Neural cell (in vitro differentiated cells): ENCODE data around the gene KCND2. TPM values are rescaled to one million over a fixed set of nuclear protein-coding genes. Genes with fewer than 3 reads are reported as not detected.

Experiments
- H2AFZ ChIP-seq: fragments of 200-600, 300-800 bp; sonication (generic), shearing (Covaris generic); 2 replicates; pipeline ENCODE4 v1.6.0; 2014; ENCODE audit warnings: low read depth, mild to moderate bottlenecking, antibody characterized with exemption, low read length, moderate library complexity
- H3F3A ChIP-seq: fragments of 200-600 bp; shearing (Covaris generic); 2 replicates; pipeline ENCODE4 v1.6.1; 2016; ENCODE audit warnings: mild to moderate bottlenecking, moderate library complexity, mixed read lengths, antibody characterized with exemption, low read length; ENCODE audit not compliant: insufficient read depth, poor library complexity, severe bottlenecking
- H3K27ac ChIP-seq: fragments of 200-600, 300-800 bp; sonication (generic), shearing (Covaris generic); 2 replicates; pipeline ENCODE4 v1.5.1; 2014; ENCODE audit warnings: mild to moderate bottlenecking, low read length, moderate library complexity
- H3K27me3 ChIP-seq: fragments of 300-800, 200-600 bp; sonication (generic), shearing (Covaris generic); 2 replicates; pipeline ENCODE4 v1.6.0; 2014; ENCODE audit warnings: mild to moderate bottlenecking, low read depth, low read length, moderate library complexity; ENCODE audit not compliant: insufficient read depth
- H3K36me3 ChIP-seq: fragments of 300-800, 200-600 bp; sonication (generic), shearing (Covaris generic); 2 replicates; pipeline ENCODE4 v1.5.1; 2014; ENCODE audit warnings: mild to moderate bottlenecking, antibody characterized with exemption, low read length, moderate library complexity; ENCODE audit not compliant: insufficient read depth
- H3K4me2 ChIP-seq: fragments of 300-800, 200-600 bp; sonication (generic), shearing (Covaris generic); 2 replicates; pipeline ENCODE4 v1.6.0; 2014; ENCODE audit warnings: mild to moderate bottlenecking, low read length
- H3K4me3 ChIP-seq: fragments of 300-800, 200-600 bp; sonication (generic), shearing (Covaris generic); 2 replicates; pipeline ENCODE4 v1.5.1; 2014; ENCODE audit warnings: mild to moderate bottlenecking, low read length, moderate library complexity
- H3K79me2 ChIP-seq: fragments of 200-600 bp; shearing (Covaris generic); replicated peaks from 2 replicates; pipeline ENCODE4 v1.6.0; 2014; ENCODE audit warnings: mild to moderate bottlenecking, low read length, moderate library complexity; ENCODE audit not compliant: insufficient read depth
- H3K9ac ChIP-seq: fragments of 300-800, 200-600 bp; sonication (generic), shearing (Covaris generic); 2 replicates; pipeline ENCODE4 v1.6.1; 2016; ENCODE audit warnings: mild to moderate bottlenecking, low read length, mixed read lengths
- H3K9me2 ChIP-seq: fragments of 200-600 bp; shearing (Covaris generic); 2 replicates; pipeline ENCODE4 v1.6.1; 2016; ENCODE audit warnings: mild to moderate bottlenecking, low read length, mixed read lengths; ENCODE audit not compliant: insufficient read depth
- H3K9me3 ChIP-seq: fragments of 200-600, 300-800 bp; sonication (generic), shearing (Covaris generic); 2 replicates; pipeline ENCODE4 v1.6.1; 2016; ENCODE audit warnings: mild to moderate bottlenecking, mixed run types, low read length, moderate library complexity, mixed read lengths
- H4K20me1 ChIP-seq: fragments of 200-600 bp; shearing (Covaris generic); 2 replicates; pipeline ENCODE4 v1.6.1; 2016; ENCODE audit warnings: mild to moderate bottlenecking, mixed run types; ENCODE audit not compliant: insufficient read depth
- CTCF ChIP-seq: fragments of 450-650 bp; IDR thresholded peaks from 2 replicates; pipeline ENCODE4 v1.5.1; 2014; ENCODE audit warnings: antibody characterized with exemption, mild to moderate bottlenecking, moderate library complexity; ENCODE audit not compliant: poor library complexity, severe bottlenecking
- EP300 ChIP-seq: fragments of 450-650 bp; conservative IDR thresholded peaks from 2 replicates; pipeline ENCODE4 v1.6.1; 2014; ENCODE audit warnings: antibody characterized with exemption, mild to moderate bottlenecking, moderate library complexity; ENCODE audit not compliant: poor library complexity, severe bottlenecking
- EZH2 ChIP-seq: fragments of 200-600, 300-800 bp; shearing (Covaris generic), sonication (generic); IDR thresholded peaks from 2 replicates; pipeline ENCODE4 v1.6.1; 2014; ENCODE audit warnings: antibody characterized with exemption, low read length, borderline replicate concordance, mild to moderate bottlenecking; ENCODE audit not compliant: insufficient read depth, poor library complexity, severe bottlenecking
- MXI1 ChIP-seq: fragments of 450-650 bp; conservative IDR thresholded peaks from 2 replicates; pipeline ENCODE4 v1.6.1; 2014; ENCODE audit warnings: antibody characterized with exemption, mild to moderate bottlenecking; ENCODE audit not compliant: poor library complexity, severe bottlenecking
- POLR2AphosphoS5 ChIP-seq: IDR thresholded peaks from 2 replicates; pipeline ENCODE4 v1.6.1; 2012
- RAD21 ChIP-seq: fragments of 450-650 bp; conservative IDR thresholded peaks from 2 replicates; pipeline ENCODE4 v1.6.1; 2014; ENCODE audit warnings: antibody characterized with exemption, mild to moderate bottlenecking, moderate library complexity
- REST ChIP-seq: IDR thresholded peaks from 2 replicates; pipeline ENCODE4 v1.6.1; 2012; ENCODE audit warnings: borderline replicate concordance
- SMC3 ChIP-seq: fragments of 450-650 bp; conservative IDR thresholded peaks from 2 replicates; pipeline ENCODE4 v1.6.1; 2014; ENCODE audit warnings: antibody characterized with exemption, mild to moderate bottlenecking, moderate library complexity; ENCODE audit not compliant: poor library complexity
- TAF1 ChIP-seq: IDR thresholded peaks from 2 replicates; pipeline ENCODE4 v1.6.1; 2012; ENCODE audit warnings: low read depth
- polyA plus RNA-seq: library from polyadenylated mRNA; depleted of rRNA; stranded (reverse); fragments of >200 nt; gene quantifications from 2 replicates; pipeline ENCODE4 v1.2.3, GENCODE V29; 2014

The KCND2 gene
- polyA plus RNA-seq, 1 donor from 2014 or later: 11.0 TPM

GRCh38 chr7:120402801-120403200 is 129.8 kb downstream of the KCND2 start:
- H4K20me1 ChIP-seq: no peaks in the 10 kb centered on the region

GRCh38 chr7:120404042-120404441 is 131.1 kb downstream of the KCND2 start:
- no peaks in the 10 kb centered on the region for H3K79me2 ChIP-seq
- peak overlapping the region; percentile 0 for H3K4me3 ChIP-seq
- no peaks in the 10 kb centered on the region for H3K9me3 ChIP-seq
- H3K36me3 ChIP-seq: no peaks in the 10 kb centered on the region
- no peak overlapping the region for H3K4me2 ChIP-seq
- H2AFZ ChIP-seq: no peak overlapping the region
- H4K20me1 ChIP-seq: no peaks in the 10 kb centered on the region
- H3F3A ChIP-seq: no peaks in the 10 kb centered on the region
- peak; percentile 89 for TF ChIP-seq EP300
- TF ChIP-seq RAD21: no peak
- TF ChIP-seq TAF1: no peak
- peak; percentile 41 for TF ChIP-seq POLR2AphosphoS5
- no peak for TF ChIP-seq CTCF
- H3K27ac ChIP-seq: peak overlapping the region; percentile 59
- no peaks in the 10 kb centered on the region for H3K9me2 ChIP-seq
- H3K27me3 ChIP-seq: no peaks in the 10 kb centered on the region
- peak overlapping the region; percentile 28 for H3K9ac ChIP-seq

More at GRCh38 chr7:120402801-120403200, 129.8 kb downstream of the KCND2 start:
- Histone ChIP-seq H3K36me3 (no peaks in the 10 kb centered on the region), H2AFZ (no peak overlapping the region), H3K79me2 (no peaks in the 10 kb centered on the region), H3K4me2 (no peak overlapping the region), H3K4me3 (no peak overlapping the region), H3K9ac (no peak overlapping the region), H3F3A (no peaks in the 10 kb centered on the region), H3K9me2 (no peaks in the 10 kb centered on the region), H3K27me3 (no peaks in the 10 kb centered on the region), H3K27ac (no peak overlapping the region), H3K9me3 (no peaks in the 10 kb centered on the region)
- no peak for TF ChIP-seq RAD21
- TF ChIP-seq POLR2AphosphoS5: no peak
- no peak for TF ChIP-seq REST
- no peak for TF ChIP-seq EZH2
- no peak for TF ChIP-seq TAF1
- TF ChIP-seq MXI1: no peak
- TF ChIP-seq EP300: no peak
- TF ChIP-seq CTCF: no peak
- no peak for TF ChIP-seq SMC3
